Keratinocyte (primary cell): ENCODE data around the gene MED27.

Experiments used
- CTCF ChIP-seq, 3 experiments: IDR thresholded peaks in 1 of 3; conservative IDR thresholded peaks in 1 of 3; optimal IDR thresholded peaks in 1 of 3; 2 replicates in 2 of 3; 3 replicates in 1 of 3; pipeline versions ENCODE3 to v1.5.1; 2011; ENCODE audit warnings: low read length in 3 of 3, mild to moderate bottlenecking in 3 of 3, moderate library complexity in 2 of 3, control low read depth in 1 of 3, inconsistent platforms in 1 of 3; ENCODE audit not compliant: insufficient read depth in 2 of 3; ENCODE audit errors: extremely low read depth in 1 of 3
- EZH2 ChIP-seq: IDR thresholded peaks from one replicate; pipeline ENCODE4 v1.6.1; 2012; ENCODE audit warnings: inconsistent platforms, mild to moderate bottlenecking, low read length, moderate library complexity

- TF ChIP-seq EZH2 (no peak), CTCF (optimal IDR thresholded peaks at IDR 0.05 in 1 of 3, IDR thresholded peaks at IDR 0.05 in 1 of 3, conservative IDR thresholded peaks at IDR 0.05 in 1 of 3; ENCODE audit: extremely low read depth in 1 of 3, insufficient read depth in 2 of 3, low read length in 3 of 3) (no peak)
These were observed 41.4 kb upstream of the MED27 start for GRCh38 chr9:132121021-132121420.
